CD4-positive, alpha-beta T cell treated with Interleukin-4 for 1 hour (primary cell): ENCODE data around the gene MGMT.
"Not testable (repeated sequence)": the region's sequence is repeated elsewhere in the genome, so short reads cannot be mapped to it uniquely, and the experiment has no call there.

Experiments
- DNase-seq, 2 donors: peaks; one replicate each; pipeline ENCODE4 v3.0.0-alpha.2; 2020 to 2022

Gene MGMT

DNA sequence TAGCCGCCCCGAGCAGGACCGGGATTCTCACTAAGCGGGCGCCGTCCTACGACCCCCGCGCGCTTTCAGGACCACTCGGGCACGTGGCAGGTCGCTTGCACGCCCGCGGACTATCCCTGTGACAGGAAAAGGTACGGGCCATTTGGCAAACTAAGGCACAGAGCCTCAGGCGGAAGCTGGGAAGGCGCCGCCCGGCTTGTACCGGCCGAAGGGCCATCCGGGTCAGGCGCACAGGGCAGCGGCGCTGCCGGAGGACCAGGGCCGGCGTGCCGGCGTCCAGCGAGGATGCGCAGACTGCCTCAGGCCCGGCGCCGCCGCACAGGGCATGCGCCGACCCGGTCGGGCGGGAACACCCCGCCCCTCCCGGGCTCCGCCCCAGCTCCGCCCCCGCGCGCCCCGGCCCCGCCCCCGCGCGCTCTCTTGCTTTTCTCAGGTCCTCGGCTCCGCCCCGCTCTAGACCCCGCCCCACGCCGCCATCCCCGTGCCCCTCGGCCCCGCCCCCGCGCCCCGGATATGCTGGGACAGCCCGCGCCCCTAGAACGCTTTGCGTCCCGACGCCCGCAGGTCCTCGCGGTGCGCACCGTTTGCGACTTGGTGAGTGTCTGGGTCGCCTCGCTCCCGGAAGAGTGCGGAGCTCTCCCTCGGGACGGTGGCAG is at the start of gene MGMT:
Gene MGMT, plus strand, starts transcription at position 539 of the 656 bp plus-strand sequence.
- DNase-seq: peak; percentile 96 to 97

DNA sequence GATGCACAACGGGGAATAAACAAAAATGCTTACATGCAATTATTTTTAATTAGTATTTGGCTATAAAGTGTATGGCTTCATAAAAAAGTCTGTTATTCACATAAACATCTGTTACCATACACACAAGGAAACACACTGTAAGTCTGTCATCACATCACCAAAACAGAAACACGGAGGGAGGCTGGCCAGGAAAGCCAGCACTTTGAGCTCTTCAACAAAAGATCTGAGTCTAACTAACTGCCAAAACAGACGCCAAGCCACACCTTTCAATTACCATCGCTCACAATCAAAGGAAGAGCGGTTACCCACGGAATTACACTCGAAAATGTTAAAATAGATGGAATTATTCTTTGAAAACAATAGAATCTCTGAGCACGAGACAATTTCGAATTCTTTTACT is 49.2 kb upstream of the MGMT start:
- no peak for DNase-seq

DNA sequence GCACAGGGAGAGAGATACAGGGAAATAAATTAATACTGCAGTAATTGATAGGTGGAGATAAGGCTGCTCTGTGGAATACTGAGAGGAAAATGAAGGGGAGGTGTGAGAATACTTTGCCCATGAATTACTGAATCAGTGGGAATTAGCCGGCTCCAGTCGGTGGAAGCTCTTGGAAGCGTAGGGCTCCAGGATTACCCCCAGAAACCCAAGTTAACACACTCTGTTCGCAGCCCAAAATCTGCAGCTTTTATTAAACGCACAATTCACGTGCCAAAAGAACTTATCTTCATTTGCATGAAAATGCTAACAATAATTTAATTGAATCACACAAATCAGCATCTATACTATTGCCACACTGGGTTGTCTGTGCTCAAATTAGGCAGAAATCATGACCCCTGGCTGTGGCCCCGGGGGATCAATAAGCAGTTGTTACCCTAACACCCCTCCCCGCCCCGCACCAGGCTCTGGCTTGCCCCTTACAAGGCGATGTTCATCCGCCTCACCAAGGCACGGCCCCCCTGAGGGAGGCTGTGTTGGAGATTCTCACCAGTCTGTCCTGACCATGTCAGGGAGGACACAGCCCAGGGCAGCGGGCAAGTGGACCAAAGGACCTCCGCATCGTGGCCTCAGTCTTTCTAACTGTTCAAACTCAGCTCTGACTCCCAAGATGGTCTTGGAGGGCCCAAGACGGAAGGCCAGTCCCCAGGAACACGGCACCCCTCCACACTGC is 48.4 kb upstream of the MGMT start:
- no peak for DNase-seq

DNA sequence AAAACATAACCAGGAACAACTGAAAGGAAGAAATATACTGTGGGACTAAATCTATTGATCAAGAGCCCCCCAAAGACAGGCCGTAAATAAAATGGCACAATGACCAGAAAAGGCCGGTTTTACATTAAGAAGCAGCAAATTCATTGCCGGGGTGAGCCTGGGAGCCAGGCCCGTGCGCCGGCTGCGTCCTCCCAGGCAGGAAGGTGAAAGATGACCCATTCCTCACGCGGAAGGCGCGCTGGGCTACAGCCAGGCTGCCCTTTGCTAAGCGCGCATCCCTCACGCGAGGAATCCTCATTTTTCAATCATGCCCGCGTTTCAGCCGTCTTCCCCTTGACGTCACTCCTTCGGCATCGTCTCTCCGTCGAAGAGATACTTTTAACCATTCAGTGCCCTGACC is 47.6 kb upstream of the MGMT start:
- DNase-seq: no peak

DNA sequence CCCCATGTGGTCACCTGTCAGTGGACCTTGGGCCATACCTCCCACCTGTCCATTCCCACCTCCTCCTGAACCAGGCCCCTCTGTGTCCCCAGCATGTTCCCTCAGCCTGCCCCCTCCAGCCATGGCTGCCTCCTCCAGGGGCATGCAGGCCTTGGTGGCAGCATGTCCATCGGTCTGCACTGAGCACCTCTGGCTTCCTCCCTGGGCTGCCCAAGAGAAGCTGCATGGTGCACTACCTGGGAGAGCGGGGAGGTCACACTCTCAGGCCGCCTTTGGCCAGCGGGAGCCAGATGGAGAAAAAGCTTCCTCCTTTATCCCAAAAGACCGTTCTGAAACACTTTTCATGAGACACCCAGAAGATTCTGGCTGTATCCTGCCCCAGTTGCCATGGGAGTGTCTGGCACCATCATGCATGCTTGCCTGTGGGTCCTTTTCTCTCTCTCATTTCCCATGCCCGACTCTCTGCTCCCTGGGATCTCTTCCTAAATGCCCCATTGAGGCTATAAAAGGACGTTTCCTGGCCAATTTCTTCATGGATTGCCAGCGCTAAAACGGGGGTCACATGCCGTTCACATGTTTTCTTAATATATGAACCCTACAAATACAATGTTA is 45.5 kb upstream of the MGMT start:
- DNase-seq: no peak

DNA sequence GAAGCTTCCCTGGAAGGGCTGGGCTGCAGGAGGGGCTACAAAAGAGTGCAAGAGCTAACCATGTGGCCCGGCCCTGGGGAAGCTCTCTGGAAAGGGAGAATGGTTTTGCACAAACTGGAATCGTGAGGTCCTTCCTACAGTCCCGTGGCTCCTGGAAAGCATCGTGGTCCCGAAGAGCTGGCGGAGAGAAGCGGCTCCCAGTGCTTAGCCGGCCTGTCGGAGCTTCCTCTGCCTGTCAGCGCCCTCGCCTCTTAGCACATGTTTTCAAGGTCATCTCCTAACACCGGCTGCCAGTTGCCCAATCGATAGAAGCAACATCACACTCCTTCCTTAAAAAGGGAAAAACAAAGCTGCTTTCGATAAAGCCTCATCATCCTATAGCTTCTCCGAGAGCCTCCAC is 42.1 kb upstream of the MGMT start:
- DNase-seq: no peak

DNA sequence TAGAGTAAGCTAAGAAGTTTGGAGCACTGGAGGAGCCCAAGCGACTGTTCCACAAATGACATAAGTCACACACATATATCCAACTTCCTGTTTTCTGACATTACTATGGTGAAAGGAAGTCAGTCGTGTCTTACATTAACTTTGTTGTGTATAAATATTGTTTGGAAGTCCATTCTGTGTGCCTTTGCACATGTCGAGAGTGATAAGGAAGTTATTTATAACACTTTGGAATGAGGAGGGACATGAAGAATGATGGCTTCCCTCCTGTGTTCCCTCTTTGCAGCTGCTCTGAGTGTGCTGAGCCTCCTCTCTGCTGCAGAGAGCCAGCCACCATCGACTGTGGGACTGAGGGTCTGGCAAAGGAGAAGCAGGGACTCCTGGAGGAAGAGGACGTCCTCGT is 40.4 kb upstream of the MGMT start:
- DNase-seq: no peak

DNA sequence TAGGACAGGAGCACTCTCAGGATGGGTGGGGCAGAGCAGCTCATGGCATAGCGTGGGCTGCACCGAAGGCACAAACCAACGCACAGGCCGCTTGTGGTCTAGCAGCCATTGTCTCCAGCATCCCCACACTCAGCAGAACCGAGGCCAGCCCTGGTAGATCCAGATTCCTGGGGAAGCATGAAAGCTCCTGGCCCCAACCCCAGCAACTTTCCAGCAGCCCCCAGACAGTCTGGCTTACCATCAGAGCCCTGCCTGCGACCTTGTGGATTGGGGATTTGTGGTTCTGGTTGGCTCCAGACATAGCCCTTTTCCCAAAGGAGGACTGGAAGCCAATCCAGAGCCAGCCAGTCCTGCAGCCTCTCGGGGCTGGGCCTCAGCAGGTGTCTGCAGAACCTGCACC is 33.8 kb upstream of the MGMT start:
- DNase-seq: no peak

DNA sequence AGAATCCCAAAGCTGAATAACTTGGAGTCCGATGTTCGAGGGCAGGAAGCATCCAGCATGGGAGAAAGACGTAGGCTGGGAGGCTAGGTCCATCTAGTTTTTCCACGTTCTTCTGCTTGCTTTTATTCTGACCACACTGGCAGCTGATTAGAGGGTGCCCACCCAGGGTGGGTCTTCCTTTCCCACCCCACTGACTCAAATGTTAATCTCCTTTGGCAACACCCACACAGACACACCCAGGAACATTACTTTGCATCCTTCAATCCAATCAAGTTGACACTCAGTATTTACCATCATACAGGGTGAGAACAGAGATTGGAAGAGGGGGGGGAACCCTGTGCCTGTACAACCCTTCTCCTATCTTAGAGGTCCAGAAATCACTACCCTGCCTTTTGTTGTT is 31.3 kb upstream of the MGMT start:
- not testable (repeated sequence) for DNase-seq

DNA sequence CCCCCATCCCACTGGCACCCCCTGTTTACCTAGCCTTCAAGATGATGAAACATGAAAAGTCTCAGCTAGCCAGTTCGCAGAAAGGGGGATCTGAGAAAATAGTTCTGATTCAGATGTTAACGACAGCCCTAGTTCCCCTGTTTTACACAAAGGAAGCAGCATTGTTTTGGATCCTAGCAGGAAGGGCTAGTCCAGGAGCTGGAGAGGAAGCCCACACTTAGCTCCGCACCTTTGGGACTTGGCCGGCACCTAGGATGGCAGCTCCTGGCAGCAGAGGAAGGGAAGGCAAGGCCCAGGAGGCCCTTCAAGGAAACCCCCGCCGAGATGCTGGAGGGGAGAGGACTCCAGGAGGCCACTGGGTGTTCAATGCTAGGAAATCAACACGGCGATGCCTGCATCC is 29.0 kb upstream of the MGMT start:
- DNase-seq: no peak

DNA sequence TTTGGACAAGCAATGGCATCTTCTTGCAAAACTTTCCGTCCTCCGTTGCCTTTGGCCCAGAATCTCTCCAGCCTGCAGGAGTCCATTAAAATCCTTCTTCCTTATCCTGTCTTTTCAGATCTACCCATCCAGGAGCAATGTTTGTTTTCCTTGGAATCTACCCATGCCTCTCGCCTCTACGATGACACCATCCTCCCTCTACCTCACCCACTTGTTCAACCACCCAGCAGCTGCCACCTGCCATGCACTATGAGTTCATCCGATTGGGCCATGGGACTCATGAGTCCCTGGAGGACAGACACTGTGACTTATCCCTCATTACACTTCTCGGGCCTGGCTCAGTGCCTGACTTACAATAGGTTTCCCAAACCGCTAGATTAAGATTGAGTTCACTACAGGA is 26.8 kb upstream of the MGMT start:
- DNase-seq: no peak

DNA sequence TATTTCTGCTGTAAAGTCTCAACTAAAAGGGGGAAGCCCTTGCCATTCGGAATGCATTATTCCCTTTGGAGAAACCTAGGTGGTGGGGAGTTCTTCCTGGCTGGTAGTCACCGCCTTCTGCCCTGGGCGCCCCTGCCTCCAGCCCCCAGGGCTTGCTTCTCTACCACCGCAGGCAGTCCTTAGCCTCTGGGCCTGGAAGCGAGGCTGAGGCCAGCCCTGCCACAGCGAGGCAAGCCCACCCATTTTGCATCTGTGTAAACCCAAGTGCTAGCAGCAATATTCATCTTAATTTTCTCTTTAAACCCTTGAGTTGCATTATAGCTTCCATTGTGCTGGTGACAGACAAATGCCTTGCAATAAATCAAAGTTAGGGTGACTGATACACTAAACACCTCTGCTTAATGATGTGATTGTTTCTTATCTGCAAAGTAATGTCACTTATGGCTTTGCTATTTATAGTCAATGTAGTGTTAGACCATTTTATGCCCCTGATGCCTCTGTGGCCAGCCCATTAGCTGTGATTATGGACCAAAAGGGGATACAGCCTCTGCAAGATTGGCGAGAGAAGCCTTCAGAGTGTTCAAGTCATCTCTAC is 26.2 kb upstream of the MGMT start:
- no peak for DNase-seq

DNA sequence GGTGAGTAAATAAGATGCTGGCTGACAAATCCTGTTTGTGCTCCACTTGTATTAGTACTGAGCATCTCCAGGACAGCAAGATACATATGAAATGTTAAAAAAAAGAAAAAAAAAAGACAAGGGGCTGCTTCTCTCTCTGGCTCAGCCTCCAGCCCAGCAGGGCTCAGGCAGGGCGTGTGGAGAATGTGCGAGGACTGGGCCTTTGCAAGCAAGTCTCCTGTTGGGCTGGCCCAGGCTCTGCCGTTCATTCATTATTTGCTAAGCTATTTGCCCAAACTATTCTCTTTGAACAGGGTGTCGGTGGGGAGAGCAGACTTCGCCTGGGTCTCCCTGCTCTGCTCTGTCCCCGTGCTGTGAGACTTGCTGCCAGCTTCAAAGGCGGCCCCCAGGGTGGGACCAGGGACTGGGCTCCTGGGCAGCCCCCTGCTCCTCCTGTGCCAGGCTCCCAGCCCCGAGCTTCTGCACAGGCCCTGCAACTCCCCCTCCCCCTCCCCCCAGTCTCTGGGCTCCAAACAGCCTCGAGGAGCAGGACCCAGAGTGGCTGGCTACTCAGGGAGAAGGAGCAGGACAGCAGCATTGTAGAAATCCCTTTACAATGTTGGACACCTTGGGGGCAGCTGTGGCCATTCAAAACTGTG is 25.6 kb upstream of the MGMT start:
- no peak for DNase-seq

DNA sequence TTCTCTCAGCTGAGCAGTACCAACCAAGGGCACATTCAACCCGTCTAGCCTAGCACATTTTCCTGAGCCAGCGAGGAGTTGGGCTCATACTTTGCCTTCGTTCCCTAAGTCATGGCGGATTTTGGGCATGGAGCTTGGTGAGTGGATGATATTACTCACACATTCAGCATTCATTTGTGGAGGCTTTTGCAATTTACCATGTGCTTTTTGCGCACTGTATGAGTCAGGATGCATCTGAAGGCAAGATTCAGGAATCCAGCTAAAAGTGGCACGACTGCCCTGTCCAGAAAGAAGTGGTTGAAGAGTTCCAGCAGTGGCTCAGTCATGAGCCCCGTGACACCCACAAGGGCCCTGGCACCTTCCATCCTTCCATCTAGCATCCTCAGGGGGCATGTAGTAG is 24.2 kb upstream of the MGMT start:
- DNase-seq: no peak

DNA sequence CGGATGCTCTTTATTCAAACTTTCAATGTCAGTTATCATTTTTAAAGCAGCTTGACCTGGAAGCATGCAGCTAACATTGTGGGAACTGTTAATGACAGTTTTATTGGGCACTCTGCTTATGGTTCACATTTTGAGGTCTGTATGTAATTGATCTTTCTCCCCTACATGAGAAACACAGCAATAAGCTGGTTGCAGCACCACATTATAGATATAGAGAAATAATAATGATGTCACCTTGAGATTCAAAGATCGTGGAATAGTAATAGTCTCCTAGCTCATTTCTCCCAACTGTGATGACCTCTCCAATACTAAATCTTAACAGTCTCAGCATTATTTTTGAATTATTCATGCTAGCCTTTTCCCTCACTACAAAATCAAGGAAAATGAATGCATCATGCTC is 22.7 kb upstream of the MGMT start:
- DNase-seq: no peak

DNA sequence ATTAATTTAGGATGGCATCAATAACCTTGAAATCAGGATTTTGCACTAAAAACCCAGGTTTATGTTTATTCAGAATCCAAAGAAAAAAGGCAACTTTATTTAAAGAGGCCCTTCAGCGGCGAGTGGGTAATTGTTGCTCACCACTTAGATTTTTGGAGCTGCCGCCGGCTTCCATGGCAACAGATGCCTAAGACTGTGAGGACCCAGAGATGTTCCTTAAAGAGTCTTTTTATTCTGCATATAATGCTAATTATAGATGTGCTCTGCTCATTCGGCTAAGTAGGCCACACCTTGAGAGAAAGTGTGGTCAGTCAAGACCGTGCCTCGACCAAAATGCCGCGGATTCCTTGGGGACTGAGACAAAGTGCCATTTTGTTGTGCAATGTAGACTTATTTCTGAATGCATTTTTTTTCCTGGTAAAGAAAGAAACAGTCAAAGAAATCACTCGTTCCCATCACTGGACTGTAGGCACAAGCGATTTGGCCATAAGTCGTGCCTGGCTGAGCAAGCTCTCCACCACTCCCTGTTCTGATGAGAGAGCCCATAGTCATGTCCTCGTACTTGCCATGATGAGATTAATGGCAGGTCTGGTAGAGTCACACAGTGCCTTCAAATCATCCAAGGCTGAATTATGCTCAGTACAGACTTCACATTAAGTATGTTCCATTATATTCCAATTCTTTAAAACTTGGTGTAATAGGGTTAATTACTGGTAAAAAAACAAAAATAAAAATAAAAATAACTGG is 21.4 kb upstream of the MGMT start:
- no peak for DNase-seq

DNA sequence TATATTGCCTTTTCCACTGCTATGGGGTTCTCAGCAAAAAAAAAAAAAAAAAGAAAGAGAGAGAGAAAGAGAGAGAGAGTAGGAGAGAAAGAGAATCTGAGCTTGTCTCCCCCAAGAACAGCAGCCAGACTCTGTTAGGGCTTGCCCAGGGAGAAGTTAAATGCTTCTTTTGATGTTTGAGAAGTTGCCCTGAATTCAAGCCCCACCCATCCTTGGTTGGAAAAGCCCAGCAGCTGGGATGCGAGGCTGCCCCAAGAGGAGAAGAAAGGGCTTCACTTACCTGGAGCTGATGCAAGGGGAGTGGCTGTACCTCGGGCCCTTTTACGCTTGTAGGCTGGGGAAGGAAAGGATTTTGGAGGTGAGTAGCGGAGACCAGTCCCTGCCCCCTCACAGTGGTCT is 20.9 kb upstream of the MGMT start:
- DNase-seq: no peak

DNA sequence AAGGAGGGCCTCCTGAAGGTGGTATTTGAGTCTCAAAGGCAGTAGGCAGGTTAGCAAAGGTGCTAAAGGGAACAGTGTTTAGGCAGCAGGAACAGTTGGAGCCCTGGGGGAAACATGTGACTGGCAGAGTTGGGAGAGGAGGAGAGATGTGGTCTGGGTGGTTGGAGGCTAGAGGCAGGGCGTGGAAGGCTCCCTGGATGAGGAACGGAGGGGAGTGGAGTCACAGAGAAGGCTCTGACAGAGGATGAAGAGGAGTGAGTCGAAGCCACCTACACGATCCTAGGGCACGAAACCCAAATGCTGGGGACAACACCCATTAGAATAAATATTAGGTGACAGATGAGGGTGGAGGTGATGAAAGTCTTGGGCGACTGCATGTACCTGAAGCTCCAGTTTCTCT is 19.6 kb upstream of the MGMT start:
- no peak for DNase-seq

DNA sequence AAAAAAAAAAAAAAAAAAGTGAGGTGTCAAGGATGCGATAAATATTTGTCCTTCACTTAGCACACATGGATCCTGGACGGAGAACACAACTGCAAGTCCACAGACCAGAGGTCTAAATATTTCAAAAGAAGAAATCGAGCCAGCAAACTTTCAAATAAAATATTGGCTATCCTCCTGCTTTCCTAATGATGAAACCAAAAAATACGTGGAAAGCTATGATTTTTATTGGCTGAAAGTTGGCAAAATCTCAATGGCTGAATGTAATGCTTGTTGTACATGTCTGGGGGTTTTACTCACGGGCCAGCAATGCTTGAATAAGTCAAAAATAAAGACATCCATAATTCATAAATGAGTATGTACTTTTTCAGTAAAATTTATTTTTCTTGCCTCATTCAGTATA is 19.0 kb upstream of the MGMT start:
- no peak for DNase-seq

DNA sequence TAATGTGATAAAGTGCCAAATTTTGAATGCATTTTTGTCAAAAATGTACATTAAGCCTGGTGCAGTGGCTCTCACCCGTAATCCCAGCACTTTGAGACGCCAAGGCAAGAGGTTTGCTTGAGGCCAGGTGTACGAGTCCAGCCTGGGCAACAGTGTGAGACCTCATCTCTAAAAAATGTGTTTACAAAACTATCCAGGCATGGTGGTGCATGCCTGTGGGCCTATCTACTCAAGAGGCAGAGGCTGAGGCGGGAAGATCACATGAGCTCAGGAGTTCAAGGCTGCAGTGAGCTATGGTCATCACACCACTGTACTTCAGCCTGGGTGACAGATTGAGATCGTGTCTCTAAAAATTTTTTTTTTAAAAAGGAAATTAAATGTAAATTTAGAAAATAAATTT is 18.5 kb upstream of the MGMT start:
- DNase-seq: no peak

DNA sequence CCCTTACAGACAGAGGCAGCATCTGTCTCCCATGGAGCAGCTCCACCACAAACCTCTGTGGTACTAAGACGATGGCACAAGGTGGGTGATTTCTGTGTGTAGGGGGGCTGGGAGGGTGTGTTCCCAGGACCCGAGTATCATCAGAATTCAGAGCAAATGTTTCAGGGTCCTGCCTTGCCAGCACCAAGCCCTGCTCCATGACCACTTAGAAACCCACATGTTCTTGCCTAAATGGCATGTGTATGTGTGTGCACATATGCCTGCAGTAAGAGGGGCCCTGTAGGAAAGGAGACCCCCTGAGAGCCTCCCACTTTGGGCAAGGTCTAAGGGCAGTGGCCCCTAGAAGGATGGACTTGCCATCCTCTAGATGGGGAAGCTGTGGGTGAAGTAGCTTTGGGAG is 17.1 kb upstream of the MGMT start:
- no peak for DNase-seq

DNA sequence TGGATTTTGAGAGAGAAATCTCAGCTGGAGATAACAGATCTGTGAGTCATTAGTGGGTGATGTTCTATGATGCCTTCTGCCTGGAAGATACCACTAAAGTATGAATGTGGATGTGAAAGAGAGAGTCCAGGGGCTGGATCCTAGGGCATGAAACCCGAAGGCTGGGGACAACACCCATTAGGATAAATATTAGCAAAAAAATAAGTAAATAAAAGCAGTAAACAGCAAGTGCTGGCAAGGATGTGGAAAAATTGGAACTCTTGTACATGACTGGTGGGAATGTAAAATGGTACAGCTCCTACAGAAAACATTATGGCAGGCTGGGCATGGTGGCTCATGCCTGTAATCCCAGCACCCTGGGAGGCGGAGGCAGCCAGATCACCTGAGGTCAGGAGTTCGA is 16.6 kb upstream of the MGMT start:
- DNase-seq: no peak

DNA sequence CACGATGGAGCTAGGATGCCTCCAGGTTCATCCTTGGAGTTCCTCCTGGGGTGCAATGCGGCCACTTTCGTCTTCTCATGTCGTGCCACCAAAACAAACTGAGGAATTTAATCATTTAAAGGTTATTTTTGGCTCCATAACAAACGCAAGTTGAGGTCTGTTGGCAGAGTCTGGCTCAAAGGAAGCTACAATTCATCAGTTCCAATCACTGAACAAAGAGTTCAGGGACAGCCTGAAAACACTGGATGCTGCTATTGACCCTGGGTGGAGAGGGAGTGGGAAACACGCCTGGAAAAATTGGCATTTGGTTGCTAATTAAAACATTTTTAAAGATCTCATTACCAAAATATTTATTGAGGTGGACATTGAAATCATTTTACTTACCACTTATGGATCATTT is 11.4 kb upstream of the MGMT start:
- no peak for DNase-seq
